Neural progenitor cell (in vitro differentiated cells): ENCODE data around the gene DBNDD1. TPM values are rescaled to one million over a fixed set of nuclear protein-coding genes. Genes with fewer than 3 reads are reported as not detected.
A peak's percentile ranks its signal among the peaks of the same experiment; 100 is the strongest.

Experiments used
- DNase-seq: peaks from one replicate; pipeline ENCODE4 v3.0.0-alpha.2; 2016; ENCODE audit warnings: low spot score
- H2AFZ ChIP-seq: fragments of 200-600 bp; sonication (generic); replicated peaks from 2 replicates; pipeline ENCODE4 v1.6.1; 2016; ENCODE audit warnings: antibody characterized with exemption
- H3F3A ChIP-seq: fragments of 200-600 bp; sonication (generic); 2 replicates; pipeline ENCODE4 v1.6.1; 2016; ENCODE audit warnings: antibody characterized with exemption, low read depth
- H3K27ac ChIP-seq: fragments of 200-600 bp; sonication (generic); 2 replicates; pipeline ENCODE4 v1.5.1; 2016; ENCODE audit warnings: mild to moderate bottlenecking
- H3K27me3 ChIP-seq: fragments of 200-600 bp; sonication (generic); 2 replicates; pipeline ENCODE4 v1.6.1; 2016; ENCODE audit warnings: mild to moderate bottlenecking, moderate library complexity
- H3K36me3 ChIP-seq: fragments of 200-600 bp; sonication (generic); 2 replicates; pipeline ENCODE4 v1.5.1; 2016
- H3K4me1 ChIP-seq: fragments of 200-600 bp; sonication (generic); 2 replicates; pipeline ENCODE4 v1.6.1; 2016; ENCODE audit warnings: mixed run types
- H3K4me2 ChIP-seq: fragments of 200-600 bp; sonication (generic); 2 replicates; pipeline ENCODE4 v1.6.1; 2016
- H3K4me3 ChIP-seq: fragments of 200-600 bp; sonication (generic); 2 replicates; pipeline ENCODE4 v1.5.1; 2016
- H3K79me2 ChIP-seq: fragments of 200-600 bp; sonication (generic); 2 replicates; pipeline ENCODE4 v1.6.1; 2016; ENCODE audit warnings: low read depth
- H3K9ac ChIP-seq: fragments of 200-600 bp; sonication (generic); 2 replicates; pipeline ENCODE4 v1.6.1; 2016
- H3K9me3 ChIP-seq: fragments of 200-600 bp; sonication (generic); 2 replicates; pipeline ENCODE4 v1.5.1; 2016; ENCODE audit warnings: low read depth
- H4K20me1 ChIP-seq: fragments of 200-600 bp; sonication (generic); 2 replicates; pipeline ENCODE4 v1.6.1; 2016; ENCODE audit warnings: low read depth
- H3K27ac Mint-ChIP-seq: 3 replicates; pipeline ENCODE4 v1.8.0; 2021; ENCODE audit warnings: mixed read lengths
- H3K27me3 Mint-ChIP-seq: 2 replicates; pipeline ENCODE4 v1.8.0; 2022; ENCODE audit warnings: low read depth, mild to moderate bottlenecking, inconsistent platforms, moderate library complexity, mixed read lengths; ENCODE audit not compliant: insufficient read depth
- H3K36me3 Mint-ChIP-seq: 3 replicates; pipeline ENCODE4 v1.8.0; 2021; ENCODE audit warnings: mixed read lengths
- H3K4me1 Mint-ChIP-seq: 3 replicates; pipeline ENCODE4 v1.8.0; 2021; ENCODE audit warnings: mixed read lengths
- H3K4me3 Mint-ChIP-seq: 3 replicates; pipeline ENCODE4 v1.8.0; 2021; ENCODE audit warnings: mild to moderate bottlenecking, moderate library complexity, mixed read lengths
- H3K9me3 Mint-ChIP-seq: 3 replicates; pipeline ENCODE4 v1.8.0; 2020; ENCODE audit warnings: mixed read lengths
- EZH2 ChIP-seq: fragments of 200-600 bp; sonication (generic); IDR thresholded peaks from 2 replicates; pipeline ENCODE4 v1.6.1; 2017; ENCODE audit warnings: antibody characterized with exemption, mild to moderate bottlenecking, moderate library complexity
- EZH2phosphoT487 ChIP-seq: fragments of 200-600 bp; sonication (generic); IDR thresholded peaks from 2 replicates; pipeline ENCODE4 v1.6.1; 2017; ENCODE audit warnings: antibody characterized with exemption
- total RNA-seq: library from RNA; depleted of rRNA; stranded (reverse); fragments of >200 nt; gene quantifications from 2 replicates; pipeline ENCODE4 v1.2.3, GENCODE V29; 2015; ENCODE audit warnings: low replicate concordance
- TF ChIP-seq, protein P1 (sequence below): fragments of 200-600 bp; sonication (generic); IDR thresholded peaks from 2 replicates; pipeline ENCODE4 v1.5.1; 2017; ENCODE audit warnings: antibody characterized with exemption, mild to moderate bottlenecking

DBNDD1 gene
- total RNA-seq, 1 donor from 2014 or later: 5.2 TPM

DNA sequence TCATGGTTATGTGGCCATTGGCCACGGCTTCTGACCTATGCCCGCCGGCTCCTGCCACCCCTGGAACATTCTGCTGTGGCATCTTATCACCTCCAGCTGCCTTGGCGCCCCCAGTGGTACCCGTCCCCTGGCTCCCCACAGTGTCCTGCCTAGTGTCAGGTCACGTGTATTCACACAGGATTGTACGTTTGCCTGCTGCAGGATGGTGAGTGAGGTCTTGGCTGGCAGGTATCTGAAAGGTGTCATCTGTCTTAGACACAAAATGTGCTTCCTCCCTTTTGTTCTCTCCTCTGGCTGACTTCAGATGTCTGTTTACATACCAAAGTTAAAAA is 24.9 kb downstream of the DBNDD1 start:
- Mint-ChIP-seq H3K9me3 (peaks cover 2% of the 10 kb centered on the region), H3K4me3 (no peak overlapping the region)
- H2AFZ ChIP-seq: no peak overlapping the region

DNA sequence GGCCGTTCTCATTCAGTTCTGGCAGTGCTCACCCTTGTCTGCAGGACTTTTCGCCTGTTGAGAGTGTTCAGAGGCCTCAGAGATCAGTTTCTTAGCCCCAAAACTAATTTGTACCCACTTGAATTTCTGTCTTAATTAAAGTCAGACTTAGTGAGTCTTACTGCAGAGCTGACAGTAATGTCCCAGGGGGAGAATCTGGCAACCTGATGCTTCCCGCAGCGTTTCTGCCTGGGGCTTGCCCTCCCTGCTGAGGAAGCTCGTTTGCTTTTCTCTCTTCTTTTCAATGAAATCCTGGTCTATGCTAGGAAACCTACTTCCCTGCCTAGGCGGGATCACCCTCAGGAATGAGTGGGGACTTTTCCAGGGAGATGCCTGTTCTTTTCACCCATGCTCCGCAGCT is 25.3 kb downstream of the DBNDD1 start:
- no peak overlapping the region for H2AFZ ChIP-seq
- no peaks in the 10 kb centered on the region for H3K36me3 ChIP-seq
- no peak overlapping the region for H3K9ac ChIP-seq
- no peak overlapping the region for H3K4me2 ChIP-seq
- H3K27me3 Mint-ChIP-seq: peaks cover 18% of the 10 kb centered on the region
- H3K4me3 ChIP-seq: no peak overlapping the region
- H3K27me3 ChIP-seq: no peaks in the 10 kb centered on the region
- no peak for DNase-seq
- H3K9me3 ChIP-seq: no peaks in the 10 kb centered on the region
- H3K27ac ChIP-seq: peak overlapping the region; percentile 3
- no peak overlapping the region for H3K27ac Mint-ChIP-seq
- H3F3A ChIP-seq: peaks cover 32% of the 10 kb centered on the region
- peaks cover 2% of the 10 kb centered on the region for H3K9me3 Mint-ChIP-seq
- TF ChIP-seq EZH2phosphoT487 (no peak), EZH2 (no peak)
- TF ChIP-seq, protein P1, sequence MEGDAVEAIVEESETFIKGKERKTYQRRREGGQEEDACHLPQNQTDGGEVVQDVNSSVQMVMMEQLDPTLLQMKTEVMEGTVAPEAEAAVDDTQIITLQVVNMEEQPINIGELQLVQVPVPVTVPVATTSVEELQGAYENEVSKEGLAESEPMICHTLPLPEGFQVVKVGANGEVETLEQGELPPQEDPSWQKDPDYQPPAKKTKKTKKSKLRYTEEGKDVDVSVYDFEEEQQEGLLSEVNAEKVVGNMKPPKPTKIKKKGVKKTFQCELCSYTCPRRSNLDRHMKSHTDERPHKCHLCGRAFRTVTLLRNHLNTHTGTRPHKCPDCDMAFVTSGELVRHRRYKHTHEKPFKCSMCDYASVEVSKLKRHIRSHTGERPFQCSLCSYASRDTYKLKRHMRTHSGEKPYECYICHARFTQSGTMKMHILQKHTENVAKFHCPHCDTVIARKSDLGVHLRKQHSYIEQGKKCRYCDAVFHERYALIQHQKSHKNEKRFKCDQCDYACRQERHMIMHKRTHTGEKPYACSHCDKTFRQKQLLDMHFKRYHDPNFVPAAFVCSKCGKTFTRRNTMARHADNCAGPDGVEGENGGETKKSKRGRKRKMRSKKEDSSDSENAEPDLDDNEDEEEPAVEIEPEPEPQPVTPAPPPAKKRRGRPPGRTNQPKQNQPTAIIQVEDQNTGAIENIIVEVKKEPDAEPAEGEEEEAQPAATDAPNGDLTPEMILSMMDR: no peak
- no peaks in the 10 kb centered on the region for H3K4me1 Mint-ChIP-seq
- H3K79me2 ChIP-seq: peaks cover 4% of the 10 kb centered on the region
- H3K4me1 ChIP-seq: no peaks in the 10 kb centered on the region
- H3K4me3 Mint-ChIP-seq: no peak overlapping the region
- peaks cover 50% of the 10 kb centered on the region for H3K36me3 Mint-ChIP-seq
- H4K20me1 ChIP-seq: no peaks in the 10 kb centered on the region

More for the DNA sequence above, 24.9 kb downstream of the DBNDD1 start:
- Histone ChIP-seq H3K4me3 (no peak overlapping the region), H3K4me1 (no peaks in the 10 kb centered on the region), H3K36me3 (no peaks in the 10 kb centered on the region), H3K9me3 (no peaks in the 10 kb centered on the region), H3F3A (peaks cover 32% of the 10 kb centered on the region), H3K27me3 (no peaks in the 10 kb centered on the region), H4K20me1 (no peaks in the 10 kb centered on the region), H3K27ac (no peak overlapping the region), H3K9ac (no peak overlapping the region), H3K79me2 (peaks cover 4% of the 10 kb centered on the region), H3K4me2 (no peak overlapping the region)
- H3K4me1 Mint-ChIP-seq: no peaks in the 10 kb centered on the region
- TF ChIP-seq EZH2phosphoT487 (no peak), EZH2 (no peak)
- TF ChIP-seq, protein P1: no peak
- H3K27ac Mint-ChIP-seq: no peak overlapping the region
- DNase-seq: no peak
- H3K36me3 Mint-ChIP-seq: peaks cover 50% of the 10 kb centered on the region
- H3K27me3 Mint-ChIP-seq: peaks cover 18% of the 10 kb centered on the region

DNA sequence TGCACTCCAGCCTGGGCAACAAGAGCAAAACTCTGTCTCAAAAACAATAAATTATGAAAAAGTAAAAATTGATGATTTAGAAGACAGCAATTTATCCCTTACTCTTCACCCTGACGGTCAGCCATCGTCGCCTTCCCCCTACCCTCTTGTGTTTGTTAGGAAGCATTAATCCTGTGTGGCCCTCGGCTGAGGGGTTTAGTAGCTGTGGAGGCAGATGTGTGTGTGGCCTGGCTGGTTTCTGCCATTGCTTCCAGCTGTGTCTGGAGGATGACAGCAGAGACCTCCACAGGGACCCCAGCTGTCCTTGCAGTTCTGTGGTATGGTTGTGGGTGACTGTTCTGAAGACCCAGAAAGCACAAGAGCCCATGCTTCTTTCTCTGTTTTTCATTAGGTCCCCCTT is 25.9 kb downstream of the DBNDD1 start:
- H3K27me3 Mint-ChIP-seq: peaks cover 21% of the 10 kb centered on the region
- no peak overlapping the region for H3K4me3 Mint-ChIP-seq
- H3K36me3 ChIP-seq: no peaks in the 10 kb centered on the region
- H3K27ac ChIP-seq: peak overlapping the region; percentile 3
- no peak overlapping the region for H2AFZ ChIP-seq
- no peaks in the 10 kb centered on the region for H3K4me1 Mint-ChIP-seq
- H4K20me1 ChIP-seq: no peaks in the 10 kb centered on the region
- H3K36me3 Mint-ChIP-seq: peaks cover 52% of the 10 kb centered on the region
- TF ChIP-seq EZH2: no peak
- TF ChIP-seq EZH2phosphoT487: no peak
- TF ChIP-seq, protein P1: no peak
- H3K79me2 ChIP-seq: peaks cover 4% of the 10 kb centered on the region
- no peaks in the 10 kb centered on the region for H3K27me3 ChIP-seq
- no peaks in the 10 kb centered on the region for H3K9me3 ChIP-seq
- no peak overlapping the region for H3K4me3 ChIP-seq
- peaks cover 32% of the 10 kb centered on the region for H3F3A ChIP-seq
- peaks cover 2% of the 10 kb centered on the region for H3K9me3 Mint-ChIP-seq
- H3K4me1 ChIP-seq: no peaks in the 10 kb centered on the region
- H3K4me2 ChIP-seq: no peak overlapping the region
- no peak for DNase-seq
- no peak overlapping the region for H3K27ac Mint-ChIP-seq
- no peak overlapping the region for H3K9ac ChIP-seq

DNA sequence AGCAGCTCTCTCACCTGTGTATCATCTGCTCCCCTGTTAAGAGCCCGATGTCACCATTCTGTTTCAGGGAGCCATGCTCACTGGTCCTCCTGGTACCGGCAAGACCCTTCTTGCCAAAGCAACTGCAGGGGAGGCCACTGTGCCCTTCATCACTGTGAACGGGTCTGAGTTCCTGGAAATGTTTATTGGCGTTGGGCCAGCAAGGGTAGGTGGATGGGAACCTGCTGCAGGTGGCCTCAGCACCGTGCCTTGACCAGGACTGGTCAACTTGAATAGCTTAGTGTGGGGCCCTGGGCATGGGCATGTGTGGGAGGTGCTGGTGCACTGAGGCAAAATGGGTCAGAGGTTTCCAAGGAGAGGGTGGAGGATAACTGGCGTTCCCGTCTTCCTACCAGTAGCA is 28.5 kb downstream of the DBNDD1 start:
- no peak overlapping the region for H3K27ac ChIP-seq
- peaks cover 27% of the 10 kb centered on the region for H3F3A ChIP-seq
- peaks cover 44% of the 10 kb centered on the region for H3K36me3 Mint-ChIP-seq
- H3K9me3 Mint-ChIP-seq: no peaks in the 10 kb centered on the region
- no peaks in the 10 kb centered on the region for H3K36me3 ChIP-seq
- peaks cover 15% of the 10 kb centered on the region for H3K27me3 Mint-ChIP-seq
- no peaks in the 10 kb centered on the region for H3K9me3 ChIP-seq
- no peak overlapping the region for H3K4me3 Mint-ChIP-seq
- no peaks in the 10 kb centered on the region for H3K79me2 ChIP-seq
- no peaks in the 10 kb centered on the region for H3K4me1 ChIP-seq
- no peak overlapping the region for H3K27ac Mint-ChIP-seq
- H3K4me3 ChIP-seq: no peak overlapping the region
- TF ChIP-seq, protein P1: no peak
- no peak for TF ChIP-seq EZH2
- no peak for TF ChIP-seq EZH2phosphoT487
- no peak for DNase-seq
- no peak overlapping the region for H3K4me2 ChIP-seq
- no peaks in the 10 kb centered on the region for H3K27me3 ChIP-seq
- no peaks in the 10 kb centered on the region for H3K4me1 Mint-ChIP-seq
- H4K20me1 ChIP-seq: no peaks in the 10 kb centered on the region
- H3K9ac ChIP-seq: no peak overlapping the region
- H2AFZ ChIP-seq: no peak overlapping the region
